Activated effector memory CD4-positive, alpha-beta T cell treated with anti-CD3 and anti-CD28 coated beads, Interleukin-2, amount 50 U/mL, for 16 hours (primary cell): Measurements from ENCODE around the gene LYRM4.
A peak's percentile ranks its signal among the peaks of the same experiment; 100 is the strongest.

ENCODE experiments used
- DNase-seq: peaks from one replicate; pipeline ENCODE4 v3.0.0-alpha.2; 2020

Gene LYRM4

GRCh38 chr6:5203546-5203945 is 57.2 kb downstream of the LYRM4 start:
- DNase-seq = no peak

- DNase-seq = no peak
Observed at GRCh38 chr6:5202941-5203340, 57.8 kb downstream of the LYRM4 start.

- no peak for DNase-seq
Observed at GRCh38 chr6:5202206-5202605, 58.5 kb downstream of the LYRM4 start.

GRCh38 chr6:5201271-5201670 is 59.5 kb downstream of the LYRM4 start:
- no peak for DNase-seq

- DNase-seq = no peak
Observed at GRCh38 chr6:5199702-5200101, 61.0 kb downstream of the LYRM4 start.

GRCh38 chr6:5199283-5199682 is 61.5 kb downstream of the LYRM4 start:
- no peak for DNase-seq

- no peak for DNase-seq
Observed at GRCh38 chr6:5197084-5197483, 63.7 kb downstream of the LYRM4 start.

GRCh38 chr6:5192135-5192794 is 68.5 kb downstream of the LYRM4 start:
- DNase-seq = no peak

- no peak for DNase-seq
Observed at GRCh38 chr6:5191722-5192121, 69.0 kb downstream of the LYRM4 start.

- no peak for DNase-seq
Observed at GRCh38 chr6:5191222-5191621, 69.5 kb downstream of the LYRM4 start.

GRCh38 chr6:5190507-5190906 is 70.2 kb downstream of the LYRM4 start:
- DNase-seq = no peak

GRCh38 chr6:5188646-5189045 is 72.1 kb downstream of the LYRM4 start:
- no peak for DNase-seq

GRCh38 chr6:5184878-5185277 is 75.9 kb downstream of the LYRM4 start:
- DNase-seq = no peak

GRCh38 chr6:5184218-5184617 is 76.5 kb downstream of the LYRM4 start:
- DNase-seq = no peak

GRCh38 chr6:5181510-5182317 is 79.0 kb downstream of the LYRM4 start:
- DNase-seq = no peak

GRCh38 chr6:5180636-5181035 is 80.1 kb downstream of the LYRM4 start:
- DNase-seq = no peak

- DNase-seq = no peak
Observed at GRCh38 chr6:5179917-5180316, 80.8 kb downstream of the LYRM4 start.

GRCh38 chr6:5178806-5179205 is 81.9 kb downstream of the LYRM4 start:
- DNase-seq = no peak

GRCh38 chr6:5175635-5176034 is 85.1 kb downstream of the LYRM4 start:
- no peak for DNase-seq

- no peak for DNase-seq
Observed at GRCh38 chr6:5174756-5175549, 85.8 kb downstream of the LYRM4 start.

GRCh38 chr6:5174244-5174643 is 86.5 kb downstream of the LYRM4 start:
- peak; percentile 75 for DNase-seq

GRCh38 chr6:5173810-5174209 is 86.9 kb downstream of the LYRM4 start:
- DNase-seq = no peak

GRCh38 chr6:5172897-5173474 is 87.8 kb downstream of the LYRM4 start:
- DNase-seq = no peak
